Activated naive CD8-positive, alpha-beta T cell treated with anti-CD3 and anti-CD28 coated beads, Interleukin-2, amount 50 U/mL, for 24 hours (primary cell): ENCODE data around the gene YIPF4.
"Not testable (repeated sequence)": the region's sequence is repeated elsewhere in the genome, so short reads cannot be mapped to it uniquely, and the experiment has no call there.

ENCODE experiments used
- ATAC-seq: fragments of 150-1000 bp; cut with Tn5 transposase; one replicate; pipeline ENCODE4 v1.10.0; 2021
- DNase-seq: peaks from one replicate; pipeline ENCODE4 v3.0.0; 2021
- H3K27ac Mint-ChIP-seq: one replicate; pipeline ENCODE4 v1.8.0; 2021; ENCODE audit warnings: mild to moderate bottlenecking, mixed read lengths
- H3K27me3 Mint-ChIP-seq: one replicate; pipeline ENCODE4 v1.8.0; 2021; ENCODE audit warnings: mixed read lengths
- H3K36me3 Mint-ChIP-seq: one replicate; pipeline ENCODE4 v1.8.0; 2021; ENCODE audit warnings: low read depth, mixed read lengths
- H3K4me1 Mint-ChIP-seq: one replicate; pipeline ENCODE4 v1.8.0; 2021; ENCODE audit warnings: mixed read lengths
- H3K4me3 Mint-ChIP-seq: one replicate; pipeline ENCODE4 v1.8.0; 2021; ENCODE audit warnings: mild to moderate bottlenecking, moderate library complexity, mixed read lengths
- H3K9me3 Mint-ChIP-seq: one replicate; pipeline ENCODE4 v1.8.0; 2021; ENCODE audit warnings: mixed read lengths

The YIPF4 gene

DNA sequence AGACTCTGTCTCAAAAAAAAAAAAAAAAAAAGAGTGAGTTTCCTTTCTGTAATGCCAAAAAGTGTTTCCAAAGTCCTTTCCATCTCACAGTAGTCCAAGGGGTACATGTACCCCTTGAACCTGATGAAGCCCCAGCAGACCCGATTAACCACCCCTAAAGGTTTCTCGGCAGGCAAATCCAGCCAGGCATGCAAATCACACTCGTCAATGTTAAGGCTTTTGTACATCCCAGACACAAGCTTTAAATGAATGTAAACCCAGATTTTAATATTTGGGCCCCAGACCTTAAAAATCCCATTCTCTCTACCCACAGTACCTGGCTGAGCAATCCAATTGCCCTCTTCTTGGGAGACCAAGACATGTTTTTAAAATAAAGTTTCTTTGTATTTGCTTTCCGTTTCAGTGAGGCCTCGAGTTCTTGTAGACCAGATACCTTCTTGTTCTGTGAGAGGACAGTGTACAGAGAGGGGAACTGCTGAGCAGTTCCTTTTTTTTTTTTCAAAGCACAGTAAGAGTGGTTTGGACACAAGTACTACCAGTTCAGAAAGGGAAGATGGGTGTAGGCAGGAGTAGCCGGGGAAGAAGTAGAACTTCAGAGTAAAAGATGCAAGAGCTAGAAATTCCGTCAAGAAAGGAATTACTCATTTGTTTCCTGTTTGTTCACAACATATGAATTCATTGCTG lies 13.1 kb upstream of the YIPF4 start, which contains the start of gene NLRC4:
Gene NLRC4, minus strand, starts transcription at position 465 of the 684 bp plus-strand sequence. CDS start 8,111 bp downstream, outside the sequence.
- Mint-ChIP-seq H3K27me3 (peaks cover 3% of the 10 kb centered on the region), H3K27ac (no peak within 1 kb of the TSS), H3K4me1 (no peaks in the 10 kb centered on the region), H3K9me3 (no peaks in the 10 kb centered on the region), H3K4me3 (peak within 1 kb of the TSS; percentile 33), H3K36me3 (no peaks in the 10 kb centered on the region)
- ATAC-seq (peak; percentile 54), DNase-seq (no peak)

DNA sequence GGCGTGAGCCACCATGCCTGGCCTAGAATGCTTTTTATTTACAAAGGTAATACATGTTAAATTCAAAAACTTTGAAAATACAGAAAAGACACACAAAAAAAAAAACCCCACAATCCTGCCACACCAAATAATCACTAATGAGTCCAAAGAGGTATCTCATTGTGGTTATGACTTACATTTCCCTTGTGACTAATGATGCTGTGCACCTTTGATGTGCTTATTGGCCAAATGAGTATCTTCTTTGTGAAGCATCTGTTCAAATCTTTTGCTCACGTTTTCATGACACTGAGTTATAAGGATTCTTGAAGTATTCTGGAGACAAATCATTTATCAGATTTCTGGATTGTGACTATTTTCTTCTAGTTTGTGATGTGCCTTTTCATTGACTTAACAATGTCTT lies 6.6 kb upstream of the YIPF4 start:
- H3K27me3 Mint-ChIP-seq = peaks cover 2% of the 10 kb centered on the region
- no peaks in the 10 kb centered on the region for H3K4me1 Mint-ChIP-seq
- H3K4me3 Mint-ChIP-seq = no peak overlapping the region
- ATAC-seq (no peak), DNase-seq (no peak)
- no peaks in the 10 kb centered on the region for H3K9me3 Mint-ChIP-seq
- no peak overlapping the region for H3K27ac Mint-ChIP-seq
- no peaks in the 10 kb centered on the region for H3K36me3 Mint-ChIP-seq

DNA sequence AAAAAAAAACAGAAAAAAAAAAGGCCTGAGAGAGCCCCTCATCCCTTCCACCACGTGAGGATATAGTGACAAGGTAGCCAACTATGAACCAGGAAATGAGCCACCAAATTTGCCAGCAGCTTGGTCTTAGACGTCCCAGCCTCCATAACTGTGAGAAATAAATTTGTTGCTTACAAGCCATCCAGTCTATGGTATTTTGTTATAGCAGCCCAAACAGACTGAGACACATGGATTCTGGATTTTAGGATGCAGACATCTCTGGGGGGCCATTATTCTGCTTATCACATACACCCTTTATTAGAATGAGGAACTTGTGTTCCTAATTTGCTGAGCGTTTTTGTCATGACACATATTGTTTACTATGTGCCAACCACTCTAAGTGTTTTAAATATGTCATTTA lies 5.4 kb upstream of the YIPF4 start:
- no peak for ATAC-seq

DNA sequence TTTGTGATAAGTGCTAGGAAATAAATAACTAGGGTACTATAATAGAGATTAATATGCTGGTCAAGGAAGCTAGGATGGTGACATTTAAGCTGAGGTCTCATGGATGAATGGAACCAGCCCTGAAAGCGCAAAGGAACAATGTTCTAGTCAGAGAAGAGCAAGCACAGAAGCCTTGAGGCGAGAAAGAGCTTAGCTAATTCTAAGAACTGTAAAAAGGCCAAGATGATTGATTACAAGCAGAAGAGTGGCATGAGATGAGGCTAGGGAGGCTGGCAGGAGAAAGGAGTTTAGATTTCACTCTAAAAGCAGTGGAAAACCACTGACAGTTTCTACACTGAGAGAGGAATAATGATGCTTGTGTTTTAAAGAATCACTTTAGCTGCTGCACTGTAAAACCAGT lies 3.4 kb upstream of the YIPF4 start:
- no peak for DNase-seq
- no peak overlapping the region for H3K27ac Mint-ChIP-seq
- H3K4me1 Mint-ChIP-seq = peaks cover 15% of the 10 kb centered on the region
- H3K36me3 Mint-ChIP-seq = no peaks in the 10 kb centered on the region
- ATAC-seq = no peak
- H3K27me3 Mint-ChIP-seq = peaks cover 2% of the 10 kb centered on the region
- H3K9me3 Mint-ChIP-seq = no peaks in the 10 kb centered on the region
- H3K4me3 Mint-ChIP-seq = no peak overlapping the region

More for the DNA sequence above, 5.4 kb upstream of the YIPF4 start:
- Mint-ChIP-seq H3K36me3 (no peaks in the 10 kb centered on the region), H3K9me3 (no peaks in the 10 kb centered on the region), H3K27me3 (peaks cover 2% of the 10 kb centered on the region), H3K4me3 (no peak overlapping the region), H3K27ac (no peak overlapping the region), H3K4me1 (peaks cover 3% of the 10 kb centered on the region)
- DNase-seq = no peak

DNA sequence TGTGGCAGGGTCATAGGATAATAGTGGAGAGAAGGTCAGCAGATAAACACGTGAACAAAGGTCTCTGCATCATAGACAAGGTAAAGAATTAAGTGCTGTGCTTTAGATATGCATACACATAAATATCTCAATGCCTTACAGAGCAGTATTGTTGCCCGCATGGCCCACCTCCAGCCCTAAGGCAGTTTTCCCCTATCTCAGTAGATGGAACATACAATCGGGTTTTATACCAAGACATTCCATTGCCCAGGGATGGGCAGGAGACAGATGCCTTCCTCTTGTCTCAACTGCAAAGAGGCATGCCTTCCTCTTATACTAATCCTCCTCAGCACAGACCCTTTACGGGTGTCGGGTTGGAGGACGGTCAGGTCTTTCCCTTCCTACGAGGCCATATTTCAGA lies 1.9 kb upstream of the YIPF4 start:
- ATAC-seq, H3K9me3 Mint-ChIP-seq, H3K4me3 Mint-ChIP-seq, H3K27ac Mint-ChIP-seq, H3K27me3 Mint-ChIP-seq, DNase-seq, H3K36me3 Mint-ChIP-seq: not testable (repeated sequence)
- peaks cover 22% of the 10 kb centered on the region for H3K4me1 Mint-ChIP-seq

DNA sequence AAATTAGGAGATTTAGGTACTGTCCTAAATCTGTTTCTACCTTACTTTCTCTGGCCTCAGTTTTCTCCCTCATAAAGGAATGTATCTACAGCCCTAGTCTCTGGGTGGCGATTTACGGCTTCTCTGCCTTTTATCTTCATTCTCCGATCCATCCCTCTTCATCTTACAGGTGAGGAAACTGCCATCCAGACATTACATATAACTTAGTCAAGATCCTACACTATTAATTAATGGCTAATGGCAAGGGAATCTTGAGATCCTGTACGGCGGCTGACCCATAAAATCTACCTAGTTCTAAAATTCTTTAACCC lies 386 bp upstream of the YIPF4 start:
- ATAC-seq (no peak), DNase-seq (no peak)
- peaks cover 28% of the 10 kb centered on the region for H3K4me1 Mint-ChIP-seq
- H3K27ac Mint-ChIP-seq = peak overlapping the region; percentile 87
- peak overlapping the region; percentile 89 for H3K4me3 Mint-ChIP-seq
- H3K27me3 Mint-ChIP-seq = no peaks in the 10 kb centered on the region
- H3K36me3 Mint-ChIP-seq = peaks cover 10% of the 10 kb centered on the region
- no peaks in the 10 kb centered on the region for H3K9me3 Mint-ChIP-seq

DNA sequence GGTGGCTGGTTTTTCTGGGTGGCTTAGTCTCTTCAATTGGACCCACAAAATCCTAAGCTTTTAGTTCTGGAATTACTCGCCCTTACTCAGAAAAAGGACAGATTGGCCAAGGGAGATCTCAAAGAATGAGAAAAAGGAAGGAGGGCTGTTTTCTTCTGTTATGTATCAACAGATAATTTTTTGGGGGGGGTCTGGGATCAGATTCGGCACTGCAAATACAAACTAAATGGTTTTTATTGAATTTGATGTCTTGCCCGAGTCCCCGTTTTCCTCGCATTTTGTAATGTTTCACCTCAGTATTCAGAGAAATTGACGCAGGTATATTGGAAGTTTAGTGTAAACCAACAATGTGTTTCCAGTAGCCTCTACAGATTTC lies 762 bp downstream of the YIPF4 start:
- Mint-ChIP-seq H3K36me3 (peaks cover 13% of the 10 kb centered on the region), H3K27me3 (no peaks in the 10 kb centered on the region), H3K27ac (peak overlapping the region; percentile 89), H3K9me3 (no peaks in the 10 kb centered on the region), H3K4me1 (peaks cover 32% of the 10 kb centered on the region), H3K4me3 (peak overlapping the region; percentile 89)
- DNase-seq (no peak), ATAC-seq (no peak)

DNA sequence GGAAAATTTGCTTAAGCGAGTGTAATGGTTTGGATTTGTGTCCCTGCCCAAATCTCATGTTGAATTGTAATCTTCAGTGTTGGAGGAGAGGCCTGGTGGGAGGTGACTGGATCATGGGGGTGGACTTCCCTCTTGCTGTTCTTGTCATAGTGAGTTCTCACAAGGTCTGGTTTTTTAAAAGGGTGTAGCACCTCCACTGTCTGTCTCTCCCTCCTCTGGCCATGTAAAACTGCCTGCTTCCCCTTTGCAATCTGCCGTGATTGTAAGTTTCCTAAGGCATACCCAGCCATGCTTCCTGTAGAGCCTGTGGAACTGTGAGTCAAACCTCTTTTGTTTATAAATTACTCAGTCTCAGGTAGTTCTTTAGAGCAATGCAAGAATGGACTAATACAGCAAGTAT lies 6.6 kb downstream of the YIPF4 start:
- no peaks in the 10 kb centered on the region for H3K27me3 Mint-ChIP-seq
- no peaks in the 10 kb centered on the region for H3K9me3 Mint-ChIP-seq
- H3K4me1 Mint-ChIP-seq = peaks cover 47% of the 10 kb centered on the region
- no peak for DNase-seq
- H3K27ac Mint-ChIP-seq = no peak overlapping the region
- ATAC-seq = peak; percentile 36
- H3K36me3 Mint-ChIP-seq = peaks cover 22% of the 10 kb centered on the region
- H3K4me3 Mint-ChIP-seq = no peak overlapping the region

DNA sequence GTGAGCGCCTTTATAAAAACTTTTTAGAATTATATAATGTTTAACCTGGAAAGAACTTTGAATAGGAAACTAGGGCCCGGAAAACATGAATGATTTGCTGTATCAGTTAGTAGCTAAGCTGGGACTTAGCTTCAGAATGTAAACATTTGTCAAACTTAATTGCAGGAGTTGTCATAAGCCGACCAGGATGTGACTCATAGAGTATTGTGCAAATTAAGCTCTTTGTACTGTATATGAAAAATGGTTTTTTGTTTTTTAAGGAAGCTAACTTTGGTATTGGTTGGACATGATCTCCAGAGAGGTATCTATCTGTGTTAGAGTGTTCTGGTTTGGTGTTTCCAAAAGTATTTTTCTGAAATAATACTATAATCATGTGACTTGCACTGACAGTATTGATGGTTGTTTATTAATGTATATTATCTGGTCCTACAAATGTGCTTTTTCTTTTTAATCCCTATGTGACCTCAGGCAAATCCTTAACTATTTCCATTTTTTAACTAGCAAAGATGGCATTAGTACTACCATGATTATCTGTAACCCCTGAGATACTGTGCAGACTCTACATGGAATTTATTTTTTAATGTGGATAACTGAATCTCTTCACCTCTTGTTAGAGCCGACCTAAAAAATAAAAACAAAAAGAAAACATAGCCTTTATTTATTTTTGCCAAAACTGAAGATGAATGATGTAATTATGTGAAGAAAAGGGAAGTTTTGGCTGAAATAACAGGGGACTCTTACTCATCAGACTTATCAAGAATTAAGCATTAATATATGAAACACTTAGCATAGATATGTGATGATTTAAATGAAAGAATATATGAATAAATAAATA lies 11.7 kb downstream of the YIPF4 start:
- ATAC-seq (no peak), DNase-seq (no peak)
- no peaks in the 10 kb centered on the region for H3K9me3 Mint-ChIP-seq
- H3K27ac Mint-ChIP-seq = peak overlapping the region; percentile 17
- peaks cover 19% of the 10 kb centered on the region for H3K36me3 Mint-ChIP-seq
- H3K27me3 Mint-ChIP-seq = no peaks in the 10 kb centered on the region
- H3K4me3 Mint-ChIP-seq = no peak overlapping the region
- H3K4me1 Mint-ChIP-seq = peaks cover 28% of the 10 kb centered on the region

DNA sequence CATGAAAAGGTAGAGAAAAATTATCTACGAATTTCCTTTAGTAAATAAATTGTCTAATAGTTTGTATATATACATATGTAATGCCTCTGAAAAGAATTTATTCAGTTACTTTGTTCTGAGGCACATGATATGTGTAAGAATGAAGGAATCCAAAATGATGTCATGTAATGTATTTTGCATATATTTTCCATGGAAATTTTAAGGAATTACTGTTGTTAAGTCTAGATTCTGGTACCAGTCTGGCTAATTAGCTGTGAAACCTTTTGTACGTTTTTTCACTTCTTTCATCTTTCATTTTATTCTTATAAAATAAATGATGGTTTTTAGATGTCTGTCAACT lies 12.3 kb downstream of the YIPF4 start:
- ATAC-seq (no peak), DNase-seq (no peak)
- Mint-ChIP-seq H3K27ac (no peak overlapping the region), H3K4me1 (peaks cover 22% of the 10 kb centered on the region), H3K36me3 (peaks cover 18% of the 10 kb centered on the region), H3K4me3 (no peak overlapping the region), H3K9me3 (no peaks in the 10 kb centered on the region), H3K27me3 (no peaks in the 10 kb centered on the region)

DNA sequence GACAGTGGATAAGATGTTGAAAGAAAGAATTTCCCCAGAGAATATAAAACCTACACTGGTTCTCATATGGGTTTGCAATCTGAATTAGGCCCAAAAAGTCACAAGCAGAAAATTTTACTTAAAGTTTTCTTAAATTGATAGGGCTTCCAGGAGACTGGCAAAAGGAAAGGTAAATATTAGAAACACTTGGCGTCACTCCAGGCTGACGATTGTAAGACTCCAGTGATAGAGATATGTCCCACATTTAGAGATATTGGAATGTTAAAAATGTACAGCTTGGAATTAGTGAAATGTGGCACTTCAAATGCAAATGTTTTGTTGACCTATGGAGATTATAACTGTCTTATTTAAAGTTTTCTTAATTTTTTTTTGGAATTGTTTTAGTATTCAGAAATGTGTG lies 14.0 kb downstream of the YIPF4 start:
- DNase-seq (no peak), ATAC-seq (no peak)
- H3K9me3 Mint-ChIP-seq = no peaks in the 10 kb centered on the region
- peaks cover 23% of the 10 kb centered on the region for H3K36me3 Mint-ChIP-seq
- no peak overlapping the region for H3K4me3 Mint-ChIP-seq
- H3K4me1 Mint-ChIP-seq = peaks cover 16% of the 10 kb centered on the region
- no peaks in the 10 kb centered on the region for H3K27me3 Mint-ChIP-seq
- no peak overlapping the region for H3K27ac Mint-ChIP-seq

DNA sequence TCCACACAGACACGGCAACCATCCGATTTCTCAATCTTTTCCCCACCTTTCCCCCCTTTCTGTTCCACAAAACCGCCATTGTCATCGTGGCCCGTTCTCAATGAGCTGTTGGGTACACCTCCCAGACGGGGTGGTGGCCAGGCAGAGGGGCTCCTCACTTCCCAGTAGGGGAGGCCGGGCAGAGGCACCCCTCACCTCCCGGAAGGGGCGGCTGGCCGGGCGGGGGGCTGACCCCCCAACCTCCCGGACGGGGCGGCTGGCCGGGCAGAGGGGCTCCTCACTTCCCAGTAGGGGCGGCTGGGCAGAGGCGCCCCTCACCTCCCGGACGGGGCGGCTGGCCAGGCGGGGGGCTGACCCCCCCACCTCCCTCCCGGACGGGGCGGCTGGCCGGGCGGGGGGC lies 15.8 kb downstream of the YIPF4 start:
- not testable (repeated sequence) for DNase-seq, H3K4me3 Mint-ChIP-seq, ATAC-seq, H3K27ac Mint-ChIP-seq, H3K9me3 Mint-ChIP-seq, H3K27me3 Mint-ChIP-seq
- Mint-ChIP-seq H3K4me1 (peaks cover 11% of the 10 kb centered on the region), H3K36me3 (peaks cover 27% of the 10 kb centered on the region)

DNA sequence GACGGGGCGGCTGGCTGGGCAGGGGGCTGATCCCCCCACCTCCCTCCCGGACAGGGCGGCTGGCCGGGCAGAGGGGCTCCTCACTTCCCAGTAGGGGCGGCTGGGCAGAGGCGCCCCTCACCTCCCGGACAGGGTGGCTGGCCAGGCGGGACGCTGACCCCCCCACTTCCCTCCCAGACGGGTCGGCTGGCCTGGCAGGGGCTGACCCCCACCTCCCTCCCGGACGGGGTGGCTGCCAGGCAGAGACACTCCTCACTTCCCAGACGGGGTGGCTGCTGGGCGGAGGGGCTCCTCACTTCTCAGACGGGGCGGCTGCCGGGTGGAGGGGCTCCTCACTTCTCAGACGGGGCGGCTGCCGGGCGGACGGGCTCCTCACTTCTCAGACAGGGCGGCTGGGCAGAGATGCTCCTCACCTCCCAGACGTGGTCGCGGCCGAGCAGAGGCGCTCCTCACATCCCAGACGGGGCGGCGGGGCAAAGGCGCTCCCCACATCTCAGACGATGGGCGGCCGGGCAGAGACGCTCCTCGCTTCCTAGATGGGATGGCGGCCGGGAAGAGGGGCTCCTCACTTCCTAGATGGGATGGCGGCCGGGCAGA lies 16.4 kb downstream of the YIPF4 start:
- peaks cover 29% of the 10 kb centered on the region for H3K36me3 Mint-ChIP-seq
- H3K27ac Mint-ChIP-seq, ATAC-seq, H3K9me3 Mint-ChIP-seq, H3K4me3 Mint-ChIP-seq, H3K27me3 Mint-ChIP-seq, DNase-seq, H3K4me1 Mint-ChIP-seq: not testable (repeated sequence)

DNA sequence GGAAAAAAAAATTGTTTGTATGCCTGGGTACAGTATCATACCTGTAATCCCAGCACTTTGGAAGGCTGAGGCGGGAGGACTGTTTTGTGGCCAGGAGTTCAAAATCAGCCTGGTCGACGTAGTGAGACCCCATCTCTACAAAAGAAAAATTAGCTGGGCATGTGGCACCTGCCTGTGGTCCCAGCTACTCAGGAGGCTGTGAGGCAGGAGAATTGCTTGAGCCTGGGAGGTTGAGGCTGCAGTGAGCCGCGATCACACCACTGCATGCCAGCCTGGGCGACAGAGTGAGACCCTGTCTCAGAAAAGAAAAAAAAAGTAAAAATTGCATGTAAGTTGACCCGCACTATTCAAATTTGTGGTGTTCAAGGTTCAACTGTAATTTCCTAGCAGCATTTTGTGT lies 32.9 kb downstream of the YIPF4 start:
- no peaks in the 10 kb centered on the region for H3K27me3 Mint-ChIP-seq
- no peak for DNase-seq
- H3K27ac Mint-ChIP-seq = no peak overlapping the region
- H3K4me3 Mint-ChIP-seq = no peak overlapping the region
- no peaks in the 10 kb centered on the region for H3K4me1 Mint-ChIP-seq
- H3K36me3 Mint-ChIP-seq = peaks cover 2% of the 10 kb centered on the region
- H3K9me3 Mint-ChIP-seq = no peaks in the 10 kb centered on the region
- ATAC-seq = no peak

DNA sequence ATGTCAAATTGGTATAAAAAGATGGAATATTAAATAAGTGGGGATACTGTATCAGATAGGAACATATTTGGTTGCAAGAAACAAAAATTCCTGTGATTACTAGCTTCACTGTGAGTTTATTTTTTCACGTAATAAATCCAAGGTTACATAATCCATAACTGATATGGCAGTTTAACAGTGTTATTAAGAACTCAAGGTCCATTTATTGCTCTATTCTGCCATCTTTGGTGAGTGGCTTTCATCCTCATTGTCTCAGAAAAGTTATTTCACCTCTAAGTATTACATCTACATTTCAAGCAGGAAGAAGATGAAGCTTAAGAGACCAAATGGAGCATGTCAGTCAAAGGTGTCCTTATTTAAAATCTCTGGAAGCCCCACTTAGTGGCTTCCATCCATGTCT lies 37.2 kb downstream of the YIPF4 start:
- Mint-ChIP-seq H3K4me3 (no peak overlapping the region), H3K27ac (no peak overlapping the region), H3K4me1 (no peaks in the 10 kb centered on the region), H3K9me3 (no peaks in the 10 kb centered on the region), H3K27me3 (no peaks in the 10 kb centered on the region), H3K36me3 (peaks cover 2% of the 10 kb centered on the region)
- DNase-seq (no peak), ATAC-seq (no peak)
